HEK293 (cell line): ENCODE data around the gene FKBP9.

Experiments
- CTCF ChIP-seq: fragments of 450-650 bp; formaldehyde crosslinking; IDR thresholded peaks from 2 replicates; pipeline ENCODE4 v1.5.1; 2016; ENCODE audit warnings: missing biosample characterization, missing genetic modification characterization
- PBX3 ChIP-seq: sonication (generic); formaldehyde crosslinking; IDR thresholded peaks from 2 replicates; pipeline ENCODE4 v1.8.1; 2022; ENCODE audit warnings: mild to moderate bottlenecking, moderate library complexity, missing genetic modification reagents
- TCF7L2 ChIP-seq: IDR thresholded peaks from 2 replicates; pipeline ENCODE4 v1.6.1; 2011; ENCODE audit warnings: low read depth, mild to moderate bottlenecking, inconsistent platforms, low read length, moderate library complexity, borderline replicate concordance
- YY1 ChIP-seq: fragments of 450-650 bp; formaldehyde crosslinking; IDR thresholded peaks from 2 replicates; pipeline ENCODE4 v1.5.1; 2018; ENCODE audit warnings: missing biosample characterization, missing genetic modification characterization
- ZNF530 ChIP-seq: fragments of 450-650 bp; formaldehyde crosslinking; IDR thresholded peaks from 2 replicates; pipeline ENCODE4 v1.5.1; 2016; ENCODE audit warnings: low read depth, missing biosample characterization, missing genetic modification characterization

DNA sequence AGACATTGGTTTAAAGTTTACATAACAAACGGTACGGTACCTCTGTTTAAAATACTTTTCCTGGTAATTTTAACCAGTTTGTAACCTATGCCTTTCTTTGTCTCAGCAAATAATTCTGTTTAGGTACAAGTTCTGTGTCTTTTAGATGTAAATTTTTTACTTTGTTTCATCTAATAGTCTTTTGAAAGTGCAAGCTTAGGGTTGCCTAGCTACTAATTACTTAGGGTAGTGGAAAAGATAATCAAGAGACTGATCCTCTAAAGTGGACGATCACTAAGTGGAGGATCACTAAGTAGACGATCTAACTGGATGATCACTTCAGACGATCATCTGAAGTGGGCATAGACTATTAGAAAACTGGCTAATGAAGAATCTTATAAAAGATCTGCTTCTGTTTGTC, 16.1 kb upstream of the FKBP9 start:
- TF ChIP-seq CTCF (tag by site-specific recombination) (no peak), TCF7L2 (no peak), ZNF530 (tag by site-specific recombination) (no peak), YY1 (no peak), PBX3 (CRISPR knock-in tag) (no peak)
